VCaP (cell line): ENCODE results near the gene KCTD15.

Experiments
- H3K27ac ChIP-seq: fragments of 450-650 bp; 2 replicates; pipeline ENCODE4 v1.5.1; 2017
- TF ChIP-seq, protein P1 (sequence below): fragments of 450-650 bp; conservative IDR thresholded peaks from 2 replicates; pipeline ENCODE4 v1.5.1; 2017; ENCODE audit warnings: mild to moderate bottlenecking, moderate library complexity

The KCTD15 gene

GRCh38 chr19:33830264-33830663, 33.6 kb downstream of the KCTD15 start:
- H3K27ac ChIP-seq, result no peak overlapping the region
- TF ChIP-seq, protein P1, sequence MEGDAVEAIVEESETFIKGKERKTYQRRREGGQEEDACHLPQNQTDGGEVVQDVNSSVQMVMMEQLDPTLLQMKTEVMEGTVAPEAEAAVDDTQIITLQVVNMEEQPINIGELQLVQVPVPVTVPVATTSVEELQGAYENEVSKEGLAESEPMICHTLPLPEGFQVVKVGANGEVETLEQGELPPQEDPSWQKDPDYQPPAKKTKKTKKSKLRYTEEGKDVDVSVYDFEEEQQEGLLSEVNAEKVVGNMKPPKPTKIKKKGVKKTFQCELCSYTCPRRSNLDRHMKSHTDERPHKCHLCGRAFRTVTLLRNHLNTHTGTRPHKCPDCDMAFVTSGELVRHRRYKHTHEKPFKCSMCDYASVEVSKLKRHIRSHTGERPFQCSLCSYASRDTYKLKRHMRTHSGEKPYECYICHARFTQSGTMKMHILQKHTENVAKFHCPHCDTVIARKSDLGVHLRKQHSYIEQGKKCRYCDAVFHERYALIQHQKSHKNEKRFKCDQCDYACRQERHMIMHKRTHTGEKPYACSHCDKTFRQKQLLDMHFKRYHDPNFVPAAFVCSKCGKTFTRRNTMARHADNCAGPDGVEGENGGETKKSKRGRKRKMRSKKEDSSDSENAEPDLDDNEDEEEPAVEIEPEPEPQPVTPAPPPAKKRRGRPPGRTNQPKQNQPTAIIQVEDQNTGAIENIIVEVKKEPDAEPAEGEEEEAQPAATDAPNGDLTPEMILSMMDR, result no peak

DNA sequence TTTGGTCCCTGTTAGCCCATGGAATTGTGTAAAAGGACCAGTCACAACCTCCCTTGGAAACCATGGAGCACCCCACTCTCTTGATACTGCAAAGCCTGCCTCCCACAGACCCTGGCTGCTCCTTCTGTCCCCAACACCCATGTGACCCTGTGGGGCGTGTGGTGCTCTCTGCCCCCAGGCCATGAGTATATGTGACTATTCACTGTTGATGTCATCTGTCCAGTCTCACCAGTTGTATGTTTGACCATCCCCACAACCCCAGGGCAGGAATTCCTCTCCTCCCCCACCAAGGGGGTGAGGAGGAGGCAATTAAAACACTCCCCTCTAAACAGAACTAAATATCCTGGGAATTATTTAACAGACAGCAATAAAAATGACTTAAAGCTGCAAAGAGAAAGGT, 35.2 kb downstream of the KCTD15 start:
- TF ChIP-seq, protein P1, result no peak
- H3K27ac ChIP-seq, result no peak overlapping the region

DNA sequence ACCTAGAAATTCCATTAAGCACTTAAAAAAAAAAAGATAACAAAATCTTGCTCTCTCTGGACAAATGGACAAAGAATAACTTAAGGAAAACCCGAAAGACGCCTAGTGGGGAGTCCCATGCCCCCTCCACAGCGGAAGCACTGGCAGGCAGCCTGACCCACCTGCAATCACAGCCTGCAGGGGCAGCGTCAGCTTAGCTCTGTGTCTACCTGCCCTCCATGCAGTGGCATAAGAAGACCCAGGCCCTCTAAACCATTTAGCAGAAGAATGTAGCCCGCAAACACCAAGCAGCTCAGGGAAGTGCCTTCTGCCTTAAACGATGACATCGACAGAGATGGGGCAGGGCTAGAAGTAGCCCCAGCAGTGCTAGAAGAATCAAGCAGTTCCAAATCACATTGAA, 36.0 kb downstream of the KCTD15 start:
- no peak overlapping the region for H3K27ac ChIP-seq
- TF ChIP-seq, protein P1, result no peak

DNA sequence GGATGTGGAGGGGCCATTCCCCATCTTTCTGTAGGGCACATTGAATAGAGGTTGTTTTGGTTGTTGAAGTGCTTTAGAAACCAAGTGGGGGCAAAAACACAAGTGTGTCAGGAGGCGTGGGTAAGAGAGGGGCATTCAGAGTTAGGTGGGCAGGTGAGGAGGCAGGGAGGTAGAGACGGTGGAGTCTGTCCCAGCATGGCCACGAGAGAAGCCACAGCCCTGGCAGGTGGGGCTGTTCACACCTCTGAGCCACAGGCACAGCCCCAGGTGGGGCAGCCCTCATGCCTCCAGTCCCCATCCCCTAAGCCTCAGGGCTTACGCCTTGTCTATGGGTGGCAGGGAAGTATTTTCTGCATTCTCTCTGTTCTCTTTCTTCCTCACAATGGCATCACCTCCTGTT, 43.7 kb downstream of the KCTD15 start:
- no peak overlapping the region for H3K27ac ChIP-seq
- TF ChIP-seq, protein P1, result no peak

GRCh38 chr19:33840783-33841182, 44.1 kb downstream of the KCTD15 start:
- no peak overlapping the region for H3K27ac ChIP-seq
- TF ChIP-seq, protein P1, result no peak

DNA sequence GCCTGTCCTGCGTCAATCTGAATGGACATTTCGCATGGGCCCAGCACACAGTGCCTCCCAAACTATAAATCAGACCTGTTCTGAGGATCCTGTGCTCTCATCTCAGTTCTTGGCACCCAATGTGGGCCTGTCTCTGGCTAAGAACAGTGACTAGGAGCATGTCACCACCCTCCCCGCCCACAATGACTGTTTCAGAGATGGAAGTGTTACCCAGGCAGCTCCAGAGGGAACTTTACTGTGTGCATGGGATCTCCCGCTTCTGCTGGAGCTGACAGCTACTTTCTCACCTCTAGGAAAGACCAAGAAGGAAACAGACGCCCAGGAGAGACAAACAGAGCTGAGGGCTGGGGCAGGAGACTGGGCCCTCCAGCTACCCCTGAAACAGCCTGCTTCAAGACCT, 45.0 kb downstream of the KCTD15 start:
- TF ChIP-seq, protein P1, result no peak
- no peak overlapping the region for H3K27ac ChIP-seq

DNA sequence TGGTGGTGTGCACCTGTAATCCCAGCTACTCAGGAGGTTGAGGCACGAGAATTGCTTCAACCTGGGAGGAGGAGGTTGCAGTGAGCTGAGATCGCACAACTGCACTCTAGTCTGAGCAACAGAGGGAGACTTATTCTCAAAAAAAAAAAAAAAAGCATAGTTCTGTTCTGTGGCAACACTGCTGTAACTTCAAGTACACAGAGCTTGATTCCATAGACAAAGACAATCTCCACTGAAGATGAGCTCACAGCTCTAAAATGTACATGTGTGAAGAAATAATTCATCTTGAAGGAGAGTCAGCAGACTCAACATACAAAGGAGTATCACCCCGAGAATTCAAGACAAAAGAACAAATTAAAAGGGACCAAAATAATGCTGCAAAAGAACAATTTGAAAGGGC, 47.8 kb downstream of the KCTD15 start:
- no peak overlapping the region for H3K27ac ChIP-seq
- TF ChIP-seq, protein P1, result no peak

GRCh38 chr19:33845498-33845897, 48.8 kb downstream of the KCTD15 start:
- TF ChIP-seq, protein P1, result no peak
- H3K27ac ChIP-seq, result no peak overlapping the region
